T47D (cell line): ENCODE results near the gene SIRT7.
A peak's percentile ranks its signal among the peaks of the same experiment; 100 is the strongest.

Experiments
- DNase-seq, 2 experiments: peaks; one replicate each; pipeline versions ENCODE4 v3.0.0 to v3.0.0-alpha.2; 2011 to 2012; ENCODE audit warnings: low read depth in 1 of 2, low spot score in 1 of 2
- JUND ChIP-seq: IDR thresholded peaks from 2 replicates; pipeline ENCODE4 v1.6.1; 2012; ENCODE audit warnings: low read depth
- in situ Hi-C: cut with HindIII; loops from 2 replicates; pipeline ENCODE4 v1.10.0; 2016; ENCODE audit warnings: low sequenced_read_pairs, low pct_unique_long_range_greater_than_20kb

SIRT7 gene

DNA sequence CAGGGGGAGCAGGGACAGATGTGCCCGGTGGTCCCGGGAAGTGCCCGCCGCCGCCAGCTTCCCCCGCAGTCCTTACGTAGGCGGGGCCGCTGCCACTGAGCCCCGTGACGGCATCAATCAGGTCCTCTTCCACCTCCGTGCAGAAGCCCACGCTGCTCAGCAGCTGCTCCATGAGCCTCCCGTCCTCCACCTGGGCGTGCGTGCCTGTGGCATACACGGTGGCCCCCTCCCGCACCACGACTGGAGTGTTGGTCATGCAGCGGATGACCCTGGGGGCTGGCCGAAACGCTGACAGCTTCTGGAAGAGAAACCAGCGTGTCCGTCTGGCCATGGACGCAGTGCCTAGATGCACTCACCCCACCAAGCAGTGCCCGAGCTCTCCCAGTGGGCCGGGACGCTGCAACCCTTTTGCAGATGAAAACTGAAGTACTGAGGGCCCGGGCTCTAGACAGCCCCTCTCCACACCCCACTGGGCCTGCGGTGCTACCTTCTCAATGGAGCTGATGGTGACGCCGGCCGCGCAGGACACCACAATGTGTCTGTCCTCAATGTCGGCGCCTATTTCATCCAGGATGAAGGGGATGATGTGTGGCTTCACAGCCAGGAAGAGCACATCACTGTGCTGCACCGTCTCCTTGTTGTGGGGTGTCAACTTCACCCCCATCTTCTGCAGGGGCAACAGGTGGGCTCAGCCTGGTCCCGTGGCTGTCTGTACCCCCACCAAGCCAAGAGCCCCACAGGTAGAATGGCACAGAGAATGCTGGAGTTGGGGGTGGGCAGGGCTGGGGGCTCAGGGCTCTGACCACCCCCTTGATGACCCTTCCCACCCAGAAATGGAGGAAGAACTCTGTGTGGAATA, 17.1 kb upstream of the SIRT7 start:
- TF ChIP-seq JUND, result no peak
- in situ Hi-C loops, result no loop called here
- no peak for DNase-seq

DNA sequence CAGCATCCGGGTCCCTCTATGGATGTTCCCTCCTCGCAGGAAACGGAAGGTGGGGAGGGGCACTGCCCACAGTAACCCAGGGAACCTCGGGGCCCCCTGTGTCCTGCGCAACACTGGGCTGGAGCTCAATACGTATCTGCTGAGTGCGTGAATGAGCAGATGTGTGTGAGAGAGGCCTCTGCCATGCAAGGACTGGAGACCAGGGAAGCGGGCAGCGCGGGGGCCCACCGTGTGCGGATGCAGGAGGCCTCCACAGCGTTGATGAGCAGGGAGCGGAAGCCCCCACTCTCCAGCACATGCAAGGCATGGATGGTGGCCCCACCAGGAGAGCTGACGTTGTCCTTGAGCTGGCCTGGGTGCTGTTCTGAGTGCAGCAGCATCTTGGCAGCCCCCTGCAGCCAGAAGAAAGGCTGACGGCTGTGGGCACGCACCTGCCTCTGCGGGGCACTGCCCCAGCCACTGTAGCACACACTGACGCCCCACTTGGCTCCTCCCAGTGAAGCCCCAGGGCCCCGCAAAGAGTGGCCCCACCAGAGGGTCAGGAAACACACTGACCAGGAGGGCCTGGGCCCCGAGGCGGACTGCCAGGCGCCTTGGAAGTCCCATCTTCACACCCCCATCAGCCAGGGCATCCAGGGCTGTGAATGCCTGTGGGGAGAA, 16.3 kb upstream of the SIRT7 start:
- no peak for DNase-seq
- no peak for TF ChIP-seq JUND
- in situ Hi-C loops, result no loop called here

DNA sequence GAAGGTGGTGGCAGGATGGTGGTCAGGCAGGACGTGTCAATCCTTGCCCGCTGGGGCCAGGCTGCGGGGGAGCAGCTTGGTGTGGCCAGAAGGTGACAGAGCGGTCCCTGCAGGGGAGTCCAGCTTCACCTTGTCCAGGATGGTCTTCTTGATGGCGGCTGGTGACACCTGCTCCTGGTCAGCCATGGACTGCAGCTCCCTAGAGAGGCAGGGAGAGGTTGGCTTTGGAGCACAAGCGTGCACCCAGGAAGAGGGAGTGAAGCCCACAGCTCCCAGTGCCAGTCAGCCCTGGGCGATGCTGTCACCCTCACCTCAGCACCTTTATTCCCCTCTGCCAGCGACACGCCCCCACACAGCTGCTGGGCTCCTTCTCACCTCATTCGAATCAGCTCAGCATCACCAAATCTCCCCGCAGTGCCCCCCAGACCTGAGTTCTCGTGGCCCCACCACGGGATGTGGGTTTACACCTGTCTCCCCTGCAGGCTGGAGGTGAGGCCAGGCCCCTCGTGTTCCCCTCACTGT, 15.3 kb upstream of the SIRT7 start:
- TF ChIP-seq JUND, result no peak
- in situ Hi-C loops, result no loop called here
- no peak for DNase-seq

DNA sequence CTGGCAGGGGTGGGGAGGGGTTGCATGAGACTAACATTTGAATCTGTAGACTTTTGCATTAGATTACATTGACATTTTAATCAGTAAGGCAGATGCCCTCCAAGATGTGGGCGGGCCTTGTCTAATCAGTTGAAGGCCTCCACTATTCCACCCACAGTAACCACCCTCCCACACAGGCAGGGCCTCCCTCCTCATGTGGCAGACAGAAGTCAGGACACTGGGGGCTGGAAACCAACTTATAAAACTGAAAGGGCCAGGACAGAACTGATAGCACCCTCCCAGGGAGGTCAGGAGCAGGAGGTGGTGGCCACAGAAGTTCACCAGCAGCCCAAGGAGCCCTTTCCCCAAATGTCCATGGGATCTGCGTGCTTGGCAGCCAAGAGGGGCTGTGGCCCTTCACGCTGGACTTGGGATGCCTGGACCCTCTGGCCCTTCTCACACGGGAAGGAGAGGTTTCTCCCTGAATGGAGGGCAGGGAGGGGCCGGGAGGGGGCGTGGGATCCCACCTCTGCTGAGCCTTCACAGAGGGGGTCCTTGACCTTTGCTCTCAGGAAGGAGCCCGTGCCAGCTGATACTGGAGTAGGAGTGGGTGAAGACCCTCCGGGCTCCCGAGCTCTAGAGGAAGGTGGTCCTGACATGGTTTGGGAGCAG, 14.5 kb upstream of the SIRT7 start:
- DNase-seq, result no peak
- in situ Hi-C loops, result no loop called here
- TF ChIP-seq JUND, result no peak

DNA sequence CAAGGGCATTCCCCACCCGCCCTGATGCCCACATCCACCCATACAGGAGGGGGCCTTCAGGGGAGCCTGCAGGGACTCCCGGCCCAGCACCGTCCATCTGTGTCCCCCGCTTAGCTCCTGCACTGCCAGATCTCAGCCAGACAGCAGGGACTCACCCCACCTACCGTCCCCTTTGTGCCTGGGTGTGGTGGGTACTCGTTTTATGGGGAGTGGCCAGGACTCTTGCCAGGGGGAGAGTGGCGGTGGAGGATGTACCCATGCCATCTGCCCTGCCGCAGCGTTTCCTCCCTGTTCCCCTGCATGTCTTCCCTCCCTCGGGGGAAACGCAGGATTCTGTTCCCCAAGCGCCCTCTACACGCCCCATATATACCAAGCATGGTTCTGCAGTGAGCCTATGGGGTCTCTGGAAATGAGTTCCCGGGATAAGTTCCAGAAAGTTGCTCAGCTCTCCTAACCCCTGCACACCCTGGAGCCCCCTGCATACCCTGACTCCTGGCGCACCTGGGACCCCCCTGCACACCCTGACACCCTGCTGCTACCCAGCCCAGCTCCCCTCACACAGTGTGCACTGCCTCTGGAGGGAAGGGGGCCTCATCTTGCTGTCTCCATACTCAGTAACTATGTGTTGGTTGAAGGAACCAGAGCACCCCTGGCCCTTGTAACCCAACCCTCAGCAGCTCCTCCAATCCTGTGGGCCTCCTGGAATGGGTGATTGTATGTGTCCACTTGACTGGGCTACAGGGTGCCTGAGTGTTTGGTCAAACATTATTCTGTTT, 13.8 kb upstream of the SIRT7 start:
- no peak for TF ChIP-seq JUND
- DNase-seq, result no peak
- in situ Hi-C loops, result no loop called here

DNA sequence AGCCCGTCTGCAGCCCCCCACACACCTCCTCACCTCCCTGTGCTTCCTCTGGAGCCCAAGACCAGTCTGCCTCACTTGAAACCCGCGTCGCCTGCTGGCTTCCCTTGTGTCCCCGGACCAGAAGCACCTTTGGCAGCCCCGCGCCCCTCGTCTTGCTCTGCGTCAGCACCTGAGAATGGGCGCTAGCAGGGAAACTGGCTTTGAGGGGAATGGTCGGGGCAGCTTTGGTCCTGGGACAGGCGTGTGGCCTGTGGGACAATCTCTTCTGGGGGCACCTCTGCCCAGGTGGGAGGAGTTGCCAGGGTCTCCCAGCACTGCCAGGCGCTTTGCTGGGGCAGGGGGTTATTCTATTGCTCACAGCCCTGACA, 13.2 kb upstream of the SIRT7 start:
- in situ Hi-C loops, result no loop called here
- no peak for TF ChIP-seq JUND
- DNase-seq, result no peak

DNA sequence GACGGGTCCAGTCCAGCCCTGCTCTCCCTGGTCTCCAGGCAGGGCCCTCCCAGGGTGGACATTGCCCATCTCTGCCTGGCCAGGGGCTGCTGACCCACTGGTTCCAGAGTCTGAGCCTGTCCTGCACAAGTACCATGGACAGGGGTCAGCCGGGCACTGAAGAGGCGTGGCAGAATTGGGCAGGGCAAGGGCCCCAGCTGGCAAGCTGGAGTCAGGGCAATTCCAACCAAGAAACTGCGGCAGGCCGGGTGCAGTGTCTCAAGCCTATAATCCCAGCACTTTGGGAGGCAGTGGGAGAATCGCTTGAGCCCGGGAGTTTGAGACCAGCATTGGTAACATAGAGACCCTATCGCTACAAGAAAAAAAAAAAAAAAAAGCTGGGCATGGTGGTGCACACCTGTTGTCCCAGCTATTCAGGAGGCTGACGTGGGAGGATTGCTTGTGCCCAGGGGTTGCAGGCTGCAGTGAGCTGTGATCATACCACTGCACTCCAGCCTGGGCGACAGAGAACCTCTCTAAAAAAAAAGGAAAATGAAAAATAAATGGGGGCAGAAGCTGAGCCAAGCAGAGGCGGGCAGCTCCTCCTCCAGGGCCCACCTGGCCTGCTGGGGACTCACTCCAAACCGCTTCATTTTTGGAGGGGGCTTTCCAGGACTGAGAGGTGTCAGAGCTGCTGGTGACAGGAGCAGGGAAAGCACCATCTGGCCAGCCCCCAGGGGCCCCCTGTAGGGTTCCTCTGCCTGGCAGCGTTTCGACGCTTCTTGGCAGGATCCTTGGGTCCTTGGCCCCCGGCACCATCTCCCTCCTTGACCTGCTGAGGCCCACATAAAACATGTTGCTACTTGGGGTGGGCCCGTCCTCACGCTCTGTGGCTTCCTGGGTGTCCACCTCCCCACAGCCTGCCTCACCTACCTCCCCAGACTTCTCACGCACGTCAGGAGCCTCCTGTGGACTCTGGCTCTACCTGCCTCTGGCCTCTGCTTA, 12.5 kb upstream of the SIRT7 start:
- DNase-seq, result peak in 1 of 2 experiments; percentile 46
- no peak for TF ChIP-seq JUND
- in situ Hi-C loops, result no loop called here

DNA sequence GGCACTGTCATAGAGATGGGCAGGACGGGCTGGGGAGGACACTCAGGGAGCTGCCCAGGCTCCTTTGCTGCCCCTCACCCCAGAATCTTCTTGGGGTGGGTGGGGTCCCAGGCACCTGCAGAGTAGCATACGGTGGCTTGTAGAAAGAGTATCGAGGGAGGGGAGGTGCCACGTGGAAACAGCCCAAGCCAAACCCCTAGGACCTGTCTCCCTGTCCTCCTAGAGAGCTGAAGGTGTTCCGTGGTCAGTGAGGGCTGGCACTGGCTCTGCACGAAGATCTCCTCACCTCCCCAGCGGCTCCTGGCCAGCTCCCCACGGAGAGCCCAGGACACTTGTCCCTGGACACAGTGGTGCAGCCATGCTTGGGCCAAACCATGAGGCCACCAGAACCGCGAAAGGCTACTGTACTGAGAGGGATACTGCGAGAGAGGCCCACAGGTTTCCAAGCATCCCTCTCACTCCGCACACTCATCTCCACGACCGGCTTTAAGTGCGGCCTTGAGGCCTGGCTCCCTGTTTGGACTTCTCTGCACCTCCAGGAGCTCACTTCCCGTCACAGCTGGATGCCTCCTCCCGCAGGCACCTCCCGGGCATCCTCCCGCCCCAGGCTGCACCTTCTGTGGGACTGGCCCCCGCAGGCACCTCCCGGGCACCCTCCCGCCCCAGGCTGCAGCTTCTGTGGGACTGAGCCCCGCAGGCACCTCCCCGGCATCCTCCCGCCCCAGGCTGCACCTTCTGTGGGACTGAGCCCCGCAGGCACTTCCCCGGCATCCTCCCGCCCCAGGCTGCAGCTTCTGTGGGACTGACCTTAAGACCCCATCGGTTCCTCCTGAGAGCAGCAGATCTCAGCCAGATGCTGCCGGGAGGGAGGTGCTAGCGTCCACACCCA, 11.5 kb upstream of the SIRT7 start:
- in situ Hi-C loops, result no loop called here
- no peak for DNase-seq
- TF ChIP-seq JUND, result no peak

DNA sequence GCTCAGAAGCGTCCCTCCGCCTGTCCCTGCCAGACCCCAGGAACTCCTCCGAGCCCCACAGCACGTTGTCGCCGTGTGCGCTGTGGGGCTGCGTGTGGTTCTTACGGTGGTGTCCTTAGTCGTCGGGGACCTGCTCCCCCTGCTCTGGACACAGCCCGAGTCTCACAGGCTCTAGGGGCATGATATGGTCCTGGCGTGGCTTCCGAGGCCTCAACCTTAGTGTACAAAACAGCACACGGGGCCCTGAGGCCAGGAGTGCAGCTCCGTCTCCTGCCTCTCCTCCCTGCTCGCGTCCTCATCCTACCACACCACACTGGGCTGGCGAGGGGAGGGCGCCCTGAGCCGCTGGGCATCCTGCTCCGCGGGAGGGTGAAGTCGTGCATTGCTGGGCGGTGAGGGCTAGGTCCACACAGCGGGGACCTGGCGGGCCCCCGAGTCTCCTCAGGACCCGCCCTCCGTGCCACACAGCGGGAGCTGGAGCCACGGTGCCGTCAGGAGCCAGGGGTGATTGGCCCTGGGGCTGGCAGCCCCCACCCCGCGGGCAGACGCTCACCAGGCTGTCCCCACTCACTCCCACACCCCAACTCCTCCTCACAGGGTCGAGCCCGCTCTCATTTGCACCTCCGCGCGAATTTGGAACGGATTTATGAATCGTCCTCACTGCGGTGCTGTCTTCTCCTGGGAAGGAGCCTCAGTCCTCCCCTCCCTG, 10.7 kb upstream of the SIRT7 start:
- in situ Hi-C loops, result no loop called here
- TF ChIP-seq JUND, result no peak
- peak; percentile 61 to 82 for DNase-seq

DNA sequence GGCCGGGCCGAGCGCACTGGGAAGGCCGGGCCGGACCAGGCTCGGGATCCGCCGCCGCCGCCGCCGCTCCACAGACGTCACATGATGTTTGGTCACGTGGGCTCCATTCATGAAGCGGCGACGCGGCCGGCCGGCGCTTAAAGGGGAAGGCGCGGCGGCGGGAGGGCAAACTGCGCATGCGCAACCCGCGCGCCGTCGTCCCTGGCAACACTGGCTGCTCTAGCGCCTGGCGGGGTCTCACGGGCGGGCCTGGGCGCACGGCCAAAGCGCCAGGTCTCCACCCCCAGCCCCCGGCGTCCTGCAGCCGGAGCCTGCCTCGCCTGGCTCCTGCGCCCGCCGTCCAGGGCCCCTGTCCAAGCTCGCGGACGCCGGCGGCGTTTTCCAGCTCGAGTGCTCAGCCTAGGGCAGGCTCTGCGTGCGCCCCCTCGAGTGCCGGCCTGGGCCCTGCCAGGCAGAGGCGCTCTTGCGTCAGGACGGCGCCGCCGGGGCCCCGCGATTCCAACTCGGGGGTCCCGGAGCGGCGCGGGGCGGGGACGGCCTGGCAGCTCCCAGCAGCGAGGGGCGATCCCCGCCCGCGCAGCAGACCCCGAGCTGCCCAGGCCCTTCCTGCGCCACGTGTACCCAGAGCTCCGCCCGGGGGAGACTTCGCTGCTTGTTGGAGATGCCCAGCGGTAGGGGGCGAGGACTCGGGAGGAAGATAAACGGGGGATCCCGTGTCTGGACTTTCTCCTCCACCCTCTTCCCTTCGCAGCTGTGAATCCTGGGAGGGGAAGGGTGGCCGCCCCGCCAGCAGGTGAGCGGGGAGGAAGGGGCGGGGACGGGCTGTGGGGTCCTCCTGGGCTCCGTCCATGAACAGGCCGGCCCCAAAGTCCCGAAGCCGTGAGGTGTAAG, 9.9 kb upstream of the SIRT7 start, which contains the start of gene MAFG:
Gene MAFG (minus strand): TSS at position 83 of the 891 bp plus-strand sequence. CDS start 4,550 bp downstream, outside the sequence.
- in situ Hi-C loops, result no loop called here
- no peak for TF ChIP-seq JUND
- peak; percentile 97 to 99 for DNase-seq
